Activated naive CD8-positive, alpha-beta T cell treated with anti-CD3 and anti-CD28 coated beads, Interleukin-2, amount 50 U/mL, for 24 hours (primary cell): ENCODE data around the gene ZNF428.

Source experiments
- ATAC-seq: fragments of 150-1000 bp; cut with Tn5 transposase; one replicate; pipeline ENCODE4 v1.10.0; 2021
- DNase-seq: peaks from one replicate; pipeline ENCODE4 v3.0.0; 2021
- H3K27ac Mint-ChIP-seq: one replicate; pipeline ENCODE4 v1.8.0; 2021; ENCODE audit warnings: mild to moderate bottlenecking, mixed read lengths
- H3K27me3 Mint-ChIP-seq: one replicate; pipeline ENCODE4 v1.8.0; 2021; ENCODE audit warnings: mixed read lengths
- H3K36me3 Mint-ChIP-seq: one replicate; pipeline ENCODE4 v1.8.0; 2021; ENCODE audit warnings: low read depth, mixed read lengths
- H3K4me1 Mint-ChIP-seq: one replicate; pipeline ENCODE4 v1.8.0; 2021; ENCODE audit warnings: mixed read lengths
- H3K4me3 Mint-ChIP-seq: one replicate; pipeline ENCODE4 v1.8.0; 2021; ENCODE audit warnings: mild to moderate bottlenecking, moderate library complexity, mixed read lengths
- H3K9me3 Mint-ChIP-seq: one replicate; pipeline ENCODE4 v1.8.0; 2021; ENCODE audit warnings: mixed read lengths

The ZNF428 gene

GRCh38 chr19:43560687-43561086 lies 58.7 kb downstream of the ZNF428 start:
- DNase-seq = peak; percentile 24
- H3K27ac Mint-ChIP-seq = peak overlapping the region; percentile 96
- peaks cover 2% of the 10 kb centered on the region for H3K9me3 Mint-ChIP-seq
- no peaks in the 10 kb centered on the region for H3K27me3 Mint-ChIP-seq
- H3K4me1 Mint-ChIP-seq = peaks cover 56% of the 10 kb centered on the region
- no peak overlapping the region for H3K4me3 Mint-ChIP-seq
- peaks cover 34% of the 10 kb centered on the region for H3K36me3 Mint-ChIP-seq
- peak; percentile 35 for ATAC-seq
